Vagina (tissue), 2 donors: Measurements from ENCODE around the gene BRSK2.

Experiments used
- POLR2AphosphoS5 ChIP-seq, 2 donors: sonication (generic); formaldehyde crosslinking; IDR thresholded peaks; one replicate each; pipeline ENCODE4 v1.9.0; 2017; ENCODE audit warnings: antibody characterized with exemption in 2 of 2, mild to moderate bottlenecking in 2 of 2, low read depth in 1 of 2; ENCODE audit not compliant: insufficient read depth in 1 of 2
- TF ChIP-seq, protein P1 (sequence below), 3 experiments: fragments of 450-650 bp in 2 of 3; fragments of 200-600 bp in 1 of 3; sonication (generic) in 1 of 3; IDR thresholded peaks; one replicate each; pipeline ENCODE4 v1.5.1; 2017 to 2019; ENCODE audit warnings: antibody characterized with exemption in 3 of 3, mild to moderate bottlenecking in 2 of 3, moderate library complexity in 2 of 3

DNA sequence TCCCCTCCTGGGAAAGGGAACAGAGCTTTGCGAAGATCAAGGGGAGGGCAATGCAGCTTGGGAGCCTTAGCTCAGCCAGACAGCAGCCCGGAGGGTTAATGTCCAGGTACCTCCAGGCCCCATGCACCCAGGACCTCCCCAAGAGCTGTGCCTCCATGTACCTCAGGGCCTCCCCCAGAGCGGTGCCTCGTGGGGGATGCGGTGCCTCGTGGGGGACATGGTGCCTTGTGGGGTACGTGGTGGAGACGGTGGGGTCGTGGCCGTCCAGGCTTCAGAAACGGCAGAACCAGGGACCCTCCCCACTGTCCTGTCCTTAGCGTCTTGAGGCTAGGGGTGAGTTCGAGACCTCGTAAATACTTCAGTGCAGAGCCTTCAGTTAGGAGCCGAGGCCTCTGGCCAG lies 33.2 kb downstream of the BRSK2 start:
- TF ChIP-seq POLR2AphosphoS5 (IDR thresholded peaks at IDR 0.05; ENCODE audit: insufficient read depth in 1 of 2, low read depth in 1 of 2), result no peak
- TF ChIP-seq, protein P1, sequence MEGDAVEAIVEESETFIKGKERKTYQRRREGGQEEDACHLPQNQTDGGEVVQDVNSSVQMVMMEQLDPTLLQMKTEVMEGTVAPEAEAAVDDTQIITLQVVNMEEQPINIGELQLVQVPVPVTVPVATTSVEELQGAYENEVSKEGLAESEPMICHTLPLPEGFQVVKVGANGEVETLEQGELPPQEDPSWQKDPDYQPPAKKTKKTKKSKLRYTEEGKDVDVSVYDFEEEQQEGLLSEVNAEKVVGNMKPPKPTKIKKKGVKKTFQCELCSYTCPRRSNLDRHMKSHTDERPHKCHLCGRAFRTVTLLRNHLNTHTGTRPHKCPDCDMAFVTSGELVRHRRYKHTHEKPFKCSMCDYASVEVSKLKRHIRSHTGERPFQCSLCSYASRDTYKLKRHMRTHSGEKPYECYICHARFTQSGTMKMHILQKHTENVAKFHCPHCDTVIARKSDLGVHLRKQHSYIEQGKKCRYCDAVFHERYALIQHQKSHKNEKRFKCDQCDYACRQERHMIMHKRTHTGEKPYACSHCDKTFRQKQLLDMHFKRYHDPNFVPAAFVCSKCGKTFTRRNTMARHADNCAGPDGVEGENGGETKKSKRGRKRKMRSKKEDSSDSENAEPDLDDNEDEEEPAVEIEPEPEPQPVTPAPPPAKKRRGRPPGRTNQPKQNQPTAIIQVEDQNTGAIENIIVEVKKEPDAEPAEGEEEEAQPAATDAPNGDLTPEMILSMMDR (IDR thresholded peaks at IDR 0.05), result no peak
